ENCODE results near the gene SMTNL2. TPM values are rescaled to one million over a fixed set of nuclear protein-coding genes. Genes with fewer than 3 reads are reported as not detected.
"Not testable (repeated sequence)": the region's sequence is repeated elsewhere in the genome, so short reads cannot be mapped to it uniquely, and the experiment has no call there.

The SMTNL2 gene
- total RNA-seq, 1 donor from 2014 or later: 22.0 TPM

- no peaks in the 10 kb centered on the region for H3K4me1 Mint-ChIP-seq (ENCODE audit: low read depth, unreplicated experiment)
- TF ChIP-seq CTCF (IDR thresholded peaks at IDR 0.05; ENCODE audit: partially characterized antibody, unreplicated experiment): no peak
These were observed 38.0 kb downstream of the SMTNL2 start for GRCh38 chr17:4622375-4622774.

GRCh38 chr17:4623249-4623648 is 38.9 kb downstream of the SMTNL2 start:
- Mint-ChIP-seq H3K9me3 (ENCODE audit: unreplicated experiment) (peaks cover 3% of the 10 kb centered on the region), H3K27ac (ENCODE audit: unreplicated experiment) (no peak overlapping the region), H3K4me1 (ENCODE audit: low read depth, unreplicated experiment) (no peaks in the 10 kb centered on the region), H3K27me3 (ENCODE audit: unreplicated experiment) (no peaks in the 10 kb centered on the region), H3K4me3 (ENCODE audit: unreplicated experiment) (no peak overlapping the region), H3K36me3 (ENCODE audit: unreplicated experiment) (peaks cover 4% of the 10 kb centered on the region)
- TF ChIP-seq CTCF (IDR thresholded peaks at IDR 0.05; ENCODE audit: partially characterized antibody, unreplicated experiment): no peak
- DNase-seq: no peak

More at GRCh38 chr17:4622375-4622774, 38.0 kb downstream of the SMTNL2 start:
- H3K27me3 Mint-ChIP-seq (ENCODE audit: unreplicated experiment): no peaks in the 10 kb centered on the region
- no peak for DNase-seq
- H3K9me3 Mint-ChIP-seq (ENCODE audit: unreplicated experiment): peaks cover 3% of the 10 kb centered on the region
- peaks cover 4% of the 10 kb centered on the region for H3K36me3 Mint-ChIP-seq (ENCODE audit: unreplicated experiment)
- no peak overlapping the region for H3K4me3 Mint-ChIP-seq (ENCODE audit: unreplicated experiment)
- H3K27ac Mint-ChIP-seq (ENCODE audit: unreplicated experiment): no peak overlapping the region

GRCh38 chr17:4624451-4624911 is 40.2 kb downstream of the SMTNL2 start:
- not testable (repeated sequence) for H3K27me3 Mint-ChIP-seq (ENCODE audit: unreplicated experiment); H3K4me1 Mint-ChIP-seq (ENCODE audit: low read depth, unreplicated experiment); DNase-seq; H3K36me3 Mint-ChIP-seq (ENCODE audit: unreplicated experiment); H3K4me3 Mint-ChIP-seq (ENCODE audit: unreplicated experiment); H3K9me3 Mint-ChIP-seq (ENCODE audit: unreplicated experiment); H3K27ac Mint-ChIP-seq (ENCODE audit: unreplicated experiment)

GRCh38 chr17:4625181-4625617 is 40.9 kb downstream of the SMTNL2 start:
- Mint-ChIP-seq H3K9me3 (ENCODE audit: unreplicated experiment) (peaks cover 3% of the 10 kb centered on the region), H3K27ac (ENCODE audit: unreplicated experiment) (no peak overlapping the region), H3K36me3 (ENCODE audit: unreplicated experiment) (peaks cover 4% of the 10 kb centered on the region), H3K27me3 (ENCODE audit: unreplicated experiment) (no peaks in the 10 kb centered on the region), H3K4me3 (ENCODE audit: unreplicated experiment) (no peak overlapping the region), H3K4me1 (ENCODE audit: low read depth, unreplicated experiment) (no peaks in the 10 kb centered on the region)
- TF ChIP-seq CTCF (IDR thresholded peaks at IDR 0.05; ENCODE audit: partially characterized antibody, unreplicated experiment): no peak
- no peak for DNase-seq

GRCh38 chr17:4626734-4627256 is 42.5 kb downstream of the SMTNL2 start:
- TF ChIP-seq CTCF (IDR thresholded peaks at IDR 0.05; ENCODE audit: partially characterized antibody, unreplicated experiment): no peak

More at GRCh38 chr17:4626734-4627256, 42.5 kb downstream of the SMTNL2 start:
- no peaks in the 10 kb centered on the region for H3K4me1 Mint-ChIP-seq (ENCODE audit: low read depth, unreplicated experiment)
- no peak for DNase-seq
- peaks cover 3% of the 10 kb centered on the region for H3K9me3 Mint-ChIP-seq (ENCODE audit: unreplicated experiment)
- H3K36me3 Mint-ChIP-seq (ENCODE audit: unreplicated experiment): peaks cover 4% of the 10 kb centered on the region
- no peak overlapping the region for H3K27ac Mint-ChIP-seq (ENCODE audit: unreplicated experiment)
- H3K4me3 Mint-ChIP-seq (ENCODE audit: unreplicated experiment): no peak overlapping the region
- H3K27me3 Mint-ChIP-seq (ENCODE audit: unreplicated experiment): peaks cover 2% of the 10 kb centered on the region
